H1 (cell line): Measurements from ENCODE around the gene RAD51D. TPM values are rescaled to one million over a fixed set of nuclear protein-coding genes. Genes with fewer than 3 reads are reported as not detected.

Experiments
- CHD1 ChIP-seq: IDR thresholded peaks from 2 replicates; pipeline ENCODE4 v1.6.1; 2012; ENCODE audit warnings: low read depth, low read length, improper control_type of control experiment
- CHD7 ChIP-seq: fragments of 300-600 bp; sonication (generic); IDR thresholded peaks from 2 replicates; pipeline ENCODE4 v1.7.1; 2012; ENCODE audit warnings: low read length, moderate library complexity, mild to moderate bottlenecking, inconsistent platforms; ENCODE audit not compliant: insufficient replicate concordance
- JUND ChIP-seq: IDR thresholded peaks from 2 replicates; pipeline ENCODE4 v1.6.1; 2011; ENCODE audit warnings: mild to moderate bottlenecking, improper control_type of control experiment, low read length
- KDM1A ChIP-seq: fragments of 200-600, 300-600 bp; sonication (generic); IDR thresholded peaks from 2 replicates; pipeline ENCODE4 v1.7.1; 2016; ENCODE audit warnings: mild to moderate bottlenecking, low read length, borderline replicate concordance
- MAFK ChIP-seq: IDR thresholded peaks from 2 replicates; pipeline ENCODE4 v1.6.1; 2012; ENCODE audit warnings: low read depth, mild to moderate bottlenecking, improper control_type of control experiment, low read length
- SP4 ChIP-seq: IDR thresholded peaks from 2 replicates; pipeline ENCODE4 v1.6.1; 2012; ENCODE audit warnings: low read length, inconsistent platforms
- SRF ChIP-seq: IDR thresholded peaks from 2 replicates; pipeline ENCODE4 v1.6.1; 2011; ENCODE audit warnings: mild to moderate bottlenecking, low read depth, low read length, moderate library complexity
- TBP ChIP-seq: IDR thresholded peaks from 2 replicates; pipeline ENCODE4 v1.6.1; 2011; ENCODE audit warnings: low read depth, low read length, improper control_type of control experiment
- polyA plus RNA-seq, 7 experiments: library from polyadenylated mRNA; depleted of rRNA in 3 of 7; stranded (reverse) in 5 of 7; unstranded in 2 of 7; fragments of >200 nt in 5 of 7; fragments of 200-250 nt in 2 of 7; gene quantifications; 1 replicate in 5 of 7; 2 replicates in 1 of 7; 4 replicates in 1 of 7; pipeline versions ENCODE4 v1.2.1 to v1.2.3, GENCODE V29; 2011 to 2013; ENCODE audit warnings: missing spikeins in 2 of 7, mixed read lengths in 2 of 7
- total RNA-seq: library from RNA; stranded (reverse); fragmentation: NEBNext Ultra II Directional; extraction: Animal tissue kit (Norgen Biotek cat#: 25700); gene quantifications from 2 replicates; pipeline ENCODE4 v1.2.1, GENCODE V29; 2021

The RAD51D gene
- total and polyA plus RNA-seq, 2 of the 8 experiments (the other 6 are each of a cell fraction or from before 2014, with no cell fraction given), result 10.2 to 12.9 TPM

DNA sequence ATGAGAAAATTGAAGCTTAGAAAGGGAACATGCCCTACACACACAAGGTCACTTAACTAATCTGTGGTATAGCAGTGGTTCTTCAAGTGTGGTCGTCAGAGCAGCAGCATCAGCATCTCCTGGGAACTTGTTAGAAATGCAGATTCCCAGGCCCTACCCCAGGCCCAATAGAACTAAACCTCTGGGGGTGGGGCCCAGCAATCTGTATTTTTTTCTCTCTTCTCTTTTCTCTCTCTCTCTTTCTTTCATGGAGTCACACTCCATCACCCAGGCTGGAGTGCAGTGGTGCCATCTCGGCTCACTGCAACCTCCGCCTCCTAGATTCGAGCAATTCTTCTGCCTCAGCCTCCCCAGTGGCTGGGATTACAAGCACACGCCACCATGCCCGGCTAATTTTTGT, 18.6 kb upstream of the RAD51D start (continued):
- TF ChIP-seq CHD7 (no peak), CHD1 (no peak), KDM1A (no peak), TBP (no peak), MAFK (no peak), JUND (no peak), SRF (no peak), SP4 (no peak)
